DOHH2 (cell line): Measurements from ENCODE around the gene COL9A3.
A peak's percentile ranks its signal among the peaks of the same experiment; 100 is the strongest.

Source experiments
- EZH2phosphoT487 ChIP-seq: fragments of 200-600 bp; sonication (generic); IDR thresholded peaks from 2 replicates; pipeline ENCODE4 v1.6.1; 2017; ENCODE audit warnings: borderline replicate concordance, mild to moderate bottlenecking, antibody characterized with exemption, low read length, moderate library complexity, mixed read lengths
- TF ChIP-seq, protein P1 (sequence below): fragments of 200-600 bp; sonication (generic); IDR thresholded peaks from one replicate; pipeline ENCODE4 v1.5.1; 2014; ENCODE audit warnings: antibody characterized with exemption, mild to moderate bottlenecking, low read depth, low read length; ENCODE audit not compliant: poor library complexity, severe bottlenecking

DNA sequence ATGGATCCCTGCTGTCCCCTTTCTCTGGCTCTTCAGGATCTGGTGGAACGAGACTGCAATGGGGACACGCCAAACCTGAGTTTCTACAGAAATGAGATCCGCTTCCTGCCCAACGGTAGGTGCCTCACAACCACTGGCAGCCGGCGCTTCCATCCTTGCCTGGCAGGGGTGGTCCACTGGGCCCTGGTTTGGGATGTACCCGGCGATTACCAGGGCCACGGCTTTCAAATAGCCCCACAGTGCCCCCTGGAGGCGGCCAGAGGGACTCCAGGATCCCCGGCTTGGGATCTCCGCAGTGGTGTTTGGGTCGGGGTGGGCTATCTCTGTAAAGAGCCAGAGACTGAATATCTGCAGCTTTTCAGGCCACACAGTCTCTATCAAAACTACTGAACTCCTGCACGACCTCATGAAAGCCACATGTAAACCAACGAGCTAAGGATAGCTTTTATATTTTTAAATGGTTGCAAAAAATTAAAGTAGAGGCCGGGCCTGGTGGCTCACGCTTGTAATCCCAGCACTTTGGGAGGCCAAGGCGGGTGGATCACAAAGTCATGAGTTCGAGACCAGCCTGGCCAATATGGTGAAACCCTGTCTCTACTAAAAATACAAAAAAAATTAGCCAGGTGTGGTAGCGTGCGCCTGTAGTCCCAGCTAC, 8.5 kb upstream of the COL9A3 start:
- TF ChIP-seq, protein P1, sequence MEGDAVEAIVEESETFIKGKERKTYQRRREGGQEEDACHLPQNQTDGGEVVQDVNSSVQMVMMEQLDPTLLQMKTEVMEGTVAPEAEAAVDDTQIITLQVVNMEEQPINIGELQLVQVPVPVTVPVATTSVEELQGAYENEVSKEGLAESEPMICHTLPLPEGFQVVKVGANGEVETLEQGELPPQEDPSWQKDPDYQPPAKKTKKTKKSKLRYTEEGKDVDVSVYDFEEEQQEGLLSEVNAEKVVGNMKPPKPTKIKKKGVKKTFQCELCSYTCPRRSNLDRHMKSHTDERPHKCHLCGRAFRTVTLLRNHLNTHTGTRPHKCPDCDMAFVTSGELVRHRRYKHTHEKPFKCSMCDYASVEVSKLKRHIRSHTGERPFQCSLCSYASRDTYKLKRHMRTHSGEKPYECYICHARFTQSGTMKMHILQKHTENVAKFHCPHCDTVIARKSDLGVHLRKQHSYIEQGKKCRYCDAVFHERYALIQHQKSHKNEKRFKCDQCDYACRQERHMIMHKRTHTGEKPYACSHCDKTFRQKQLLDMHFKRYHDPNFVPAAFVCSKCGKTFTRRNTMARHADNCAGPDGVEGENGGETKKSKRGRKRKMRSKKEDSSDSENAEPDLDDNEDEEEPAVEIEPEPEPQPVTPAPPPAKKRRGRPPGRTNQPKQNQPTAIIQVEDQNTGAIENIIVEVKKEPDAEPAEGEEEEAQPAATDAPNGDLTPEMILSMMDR: peak; percentile 95
- no peak for TF ChIP-seq EZH2phosphoT487
